NCI-H748 (cell line): Measurements from ENCODE around the gene CCT7.

Source experiments
- DNase-seq: peaks from one replicate; lab custom pipeline; 2025; ENCODE audit not compliant: unreplicated experiment; lab: John Stamatoyannopoulos, UW

The CCT7 gene

DNA sequence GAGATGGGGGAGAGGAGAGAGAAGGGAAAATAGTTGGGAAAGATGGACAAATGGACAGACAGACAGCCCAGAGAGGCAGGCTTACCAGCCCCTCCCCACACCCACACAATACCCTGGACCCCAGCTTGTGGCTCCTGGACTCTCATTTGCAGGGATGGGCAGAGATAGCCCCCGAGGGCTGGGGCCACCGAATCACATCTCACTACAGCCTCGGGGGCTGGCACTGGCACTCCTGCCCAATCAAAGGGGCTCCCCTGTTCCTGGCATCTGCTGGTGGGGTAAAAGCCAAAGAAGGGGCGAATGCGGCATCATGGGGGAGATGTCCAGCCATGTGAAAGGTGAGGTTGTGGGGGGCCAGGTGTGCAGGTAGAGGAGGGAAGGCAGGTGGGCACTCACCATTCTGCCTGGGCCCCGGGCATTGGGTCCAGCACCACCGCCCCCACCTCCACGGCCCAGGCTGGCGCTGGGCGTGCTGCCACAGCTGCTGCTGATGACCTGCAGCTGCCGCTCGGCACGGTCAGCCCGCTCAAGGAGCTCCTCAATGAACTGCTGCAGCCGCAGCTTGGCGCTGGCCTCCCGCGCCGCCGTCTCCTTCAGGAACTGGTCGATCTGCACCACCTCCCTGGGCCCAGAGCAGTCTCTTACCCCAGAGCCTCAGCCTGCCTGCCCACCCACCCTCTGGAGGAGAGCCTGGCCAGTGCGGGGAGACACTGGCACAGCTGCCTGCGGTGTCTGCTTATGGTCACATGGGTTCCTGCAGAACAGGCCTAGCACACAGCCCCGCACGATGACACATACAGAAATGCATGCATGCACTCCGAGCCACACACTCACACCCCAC is 32.2 kb downstream of the CCT7 start:
- DNase-seq = no peak

DNA sequence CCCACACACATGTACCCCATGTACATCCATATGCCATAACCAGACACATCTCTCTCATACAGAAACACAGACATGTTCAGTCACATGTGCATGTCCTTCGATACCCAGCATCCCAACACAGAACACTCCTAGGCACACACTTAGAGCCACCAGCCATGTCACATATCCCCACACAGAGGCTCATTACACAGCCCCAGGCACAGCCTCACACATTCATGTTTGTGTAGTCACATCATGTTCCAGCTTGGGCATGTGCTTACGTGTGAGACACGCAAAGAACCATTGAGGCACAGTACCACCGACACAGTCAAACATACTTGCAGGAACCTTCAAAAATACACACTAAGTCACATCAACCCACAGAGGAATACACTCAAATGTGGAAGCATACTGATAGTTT is 32.9 kb downstream of the CCT7 start:
- DNase-seq = no peak

DNA sequence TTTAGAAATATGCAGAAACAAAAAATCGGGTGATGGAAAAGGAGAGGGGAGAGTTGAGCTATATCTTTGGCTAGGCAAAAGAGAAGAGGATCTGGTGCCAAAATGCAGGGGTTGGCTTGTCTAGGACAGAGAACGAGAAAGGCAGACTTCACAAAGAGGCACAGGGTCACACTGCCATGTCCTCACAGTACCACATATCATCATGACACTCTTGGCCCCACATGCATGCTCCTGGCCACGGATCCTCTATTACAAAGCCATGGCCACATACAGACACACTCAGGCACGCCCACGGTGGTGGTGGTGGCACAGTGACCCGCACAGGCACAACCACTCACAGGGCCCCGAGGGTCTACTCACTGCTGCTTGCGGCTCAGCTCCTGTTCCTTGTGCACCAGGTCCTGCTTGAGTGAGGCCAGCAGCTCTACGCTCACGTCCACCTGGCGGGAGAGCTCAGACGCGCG is 34.3 kb downstream of the CCT7 start:
- no peak for DNase-seq

DNA sequence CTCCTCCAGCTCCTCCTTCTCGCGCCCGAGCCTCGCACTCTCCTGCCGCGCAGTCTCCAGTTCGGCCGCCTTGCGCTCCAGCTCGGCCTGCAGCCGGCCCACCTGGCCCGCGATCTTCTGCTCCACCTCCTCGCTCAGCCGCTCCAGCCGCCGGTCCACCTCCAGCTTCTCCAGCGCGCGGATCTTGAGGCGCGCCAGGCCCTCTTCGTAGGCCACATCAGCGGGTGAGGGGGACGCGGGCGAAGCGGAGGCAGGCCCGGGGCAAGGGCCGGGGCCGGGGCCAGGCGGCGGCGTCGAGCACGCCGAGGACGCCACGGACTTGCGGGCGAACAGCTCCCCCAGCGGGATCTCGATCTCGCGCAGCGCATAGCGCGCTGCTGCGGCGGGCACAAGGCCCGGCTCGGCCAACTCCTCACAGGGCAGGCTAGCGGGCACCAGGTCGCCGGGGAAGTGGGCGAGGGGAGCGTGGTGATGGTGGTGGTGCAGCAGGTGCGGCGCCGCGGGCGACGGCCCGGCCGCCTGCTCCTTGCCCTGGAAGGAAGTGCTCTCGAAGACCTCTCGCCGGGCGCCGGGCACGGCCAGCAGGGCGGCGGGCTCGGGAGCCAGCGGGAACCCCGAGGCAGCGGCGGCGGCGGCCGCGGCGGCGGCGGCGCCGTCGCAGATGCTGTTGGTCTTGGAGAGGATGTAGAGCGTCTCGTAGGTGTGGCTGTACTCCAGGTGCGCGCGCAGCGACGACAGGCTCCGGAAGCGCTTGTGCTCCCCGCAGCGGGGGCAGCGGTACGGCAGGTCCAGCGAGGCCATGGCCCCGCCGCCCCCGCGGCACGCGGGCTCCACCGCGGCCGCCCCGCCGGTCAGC is 35.0 kb downstream of the CCT7 start:
- peak; percentile 88 for DNase-seq

DNA sequence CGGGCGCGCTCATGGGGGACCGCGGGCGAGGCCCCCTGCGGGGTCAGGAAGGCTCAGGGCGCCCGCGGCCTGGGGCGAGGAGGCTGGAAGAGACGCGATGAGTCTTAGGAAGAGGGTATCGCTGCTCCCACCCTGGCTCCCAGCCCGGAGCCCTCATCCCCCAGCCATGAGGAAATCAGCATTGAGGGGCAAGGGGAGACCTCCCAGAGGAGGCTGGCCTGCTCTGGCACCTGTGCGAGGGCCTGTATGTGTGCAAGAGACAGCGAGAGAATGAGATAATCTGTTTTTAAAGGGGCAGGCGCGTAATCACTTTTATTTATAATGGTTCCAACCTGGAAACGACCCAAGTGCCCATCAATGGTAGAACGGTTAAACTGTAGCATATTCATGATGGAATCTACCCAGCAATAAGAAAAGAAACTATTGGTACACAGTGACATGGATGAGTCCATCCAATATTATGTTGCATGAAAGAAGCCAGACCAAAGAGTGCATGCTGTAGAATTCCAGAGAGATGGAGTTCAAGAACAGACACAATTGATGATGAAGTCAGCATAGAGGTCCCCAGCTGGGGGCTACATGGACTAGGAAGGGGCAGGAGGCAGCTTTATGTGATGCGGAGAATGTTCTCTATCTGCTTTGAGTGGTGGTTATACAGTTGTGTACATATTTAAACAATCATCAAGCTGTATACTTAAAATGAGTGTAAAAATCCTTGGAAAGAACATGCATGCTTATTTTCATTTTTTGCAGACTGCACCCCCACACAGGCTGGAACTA is 35.8 kb downstream of the CCT7 start:
- DNase-seq = peak; percentile 45

DNA sequence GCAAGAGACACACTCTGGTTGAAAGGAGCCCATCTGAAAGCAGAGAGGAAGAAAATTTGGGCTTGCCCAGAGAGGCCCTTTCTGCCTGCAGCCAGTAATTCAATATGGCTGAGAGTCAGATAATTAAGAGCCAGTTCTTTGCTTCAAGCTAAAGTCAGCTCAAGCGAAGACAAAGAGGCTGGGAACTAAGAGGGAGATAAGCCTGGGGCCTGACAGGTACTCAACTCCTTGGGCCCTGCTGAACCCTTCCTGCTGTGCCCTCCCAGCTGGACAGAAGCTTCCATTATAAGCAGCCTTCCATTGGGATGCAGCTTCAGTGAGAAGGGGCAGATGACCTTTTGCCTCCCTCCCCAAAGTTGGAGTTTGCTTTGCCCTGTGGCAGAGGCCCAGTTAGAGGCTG is 38.2 kb downstream of the CCT7 start:
- no peak for DNase-seq

DNA sequence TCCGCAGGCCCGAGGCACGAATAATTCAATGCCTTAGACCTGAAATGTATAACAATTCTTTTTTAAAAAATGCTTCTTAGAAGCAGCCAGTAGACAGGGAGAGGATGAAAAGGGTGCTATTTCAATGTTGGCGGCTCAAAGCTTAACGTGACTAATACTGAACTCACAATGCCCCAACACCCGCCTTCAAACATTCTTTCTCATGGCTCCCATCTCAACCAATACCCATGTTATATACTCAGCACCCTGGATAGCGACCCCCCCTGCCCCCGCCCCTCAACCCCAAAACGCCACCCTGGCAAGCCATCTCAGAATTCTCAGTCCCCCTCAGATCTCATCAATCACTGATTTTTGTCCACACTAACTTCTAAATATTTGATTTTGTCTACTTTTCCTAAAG is 45.7 kb downstream of the CCT7 start:
- no peak for DNase-seq

DNA sequence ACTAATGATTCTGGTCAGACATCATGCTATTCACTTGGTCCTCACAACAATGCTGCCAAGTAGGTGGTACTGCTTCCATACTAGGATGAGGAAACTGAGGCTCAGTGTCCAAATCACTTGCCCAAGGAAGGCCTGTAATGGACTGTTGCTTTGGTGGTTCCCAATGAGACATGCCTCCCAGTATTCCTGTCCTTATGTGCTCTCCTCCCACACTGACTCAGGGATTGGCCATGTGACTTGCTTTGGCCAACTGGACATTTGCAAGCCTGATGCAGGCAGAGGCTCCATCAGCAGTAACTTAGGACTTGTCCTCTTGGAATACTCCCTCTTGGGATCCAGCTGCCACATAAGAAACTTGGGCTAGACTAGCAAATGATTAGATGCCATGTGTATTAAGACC is 47.1 kb downstream of the CCT7 start:
- DNase-seq = no peak

DNA sequence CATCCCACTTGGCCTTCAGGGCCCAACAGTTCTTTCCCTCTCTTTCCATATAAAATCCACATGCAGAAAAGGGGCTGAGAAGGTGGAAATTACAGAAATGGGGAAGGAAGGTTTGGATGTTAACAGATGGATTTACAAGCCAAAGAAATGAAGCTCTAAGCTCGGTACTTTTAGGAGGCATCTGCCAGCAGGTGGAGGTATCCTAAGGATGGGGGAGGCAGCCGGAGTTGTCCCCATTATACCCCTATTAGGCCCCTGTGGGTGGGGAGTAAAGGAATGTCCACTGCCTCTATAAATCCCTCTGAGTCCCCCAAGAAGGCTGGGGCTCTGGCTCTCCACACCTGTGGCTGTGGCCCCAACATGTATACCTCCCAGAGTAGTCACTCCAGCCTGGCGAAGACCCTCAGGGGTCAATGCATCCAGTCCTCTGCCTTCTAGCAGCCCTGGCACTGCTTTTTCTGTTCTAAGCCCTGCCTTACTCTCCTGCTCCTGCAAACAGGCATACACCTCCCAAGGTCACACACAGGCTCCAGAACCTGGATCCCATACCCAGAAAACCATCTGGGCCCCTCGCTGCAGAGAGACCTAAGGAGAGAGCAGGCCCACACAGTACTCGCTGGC is 48.9 kb downstream of the CCT7 start:
- DNase-seq = no peak

DNA sequence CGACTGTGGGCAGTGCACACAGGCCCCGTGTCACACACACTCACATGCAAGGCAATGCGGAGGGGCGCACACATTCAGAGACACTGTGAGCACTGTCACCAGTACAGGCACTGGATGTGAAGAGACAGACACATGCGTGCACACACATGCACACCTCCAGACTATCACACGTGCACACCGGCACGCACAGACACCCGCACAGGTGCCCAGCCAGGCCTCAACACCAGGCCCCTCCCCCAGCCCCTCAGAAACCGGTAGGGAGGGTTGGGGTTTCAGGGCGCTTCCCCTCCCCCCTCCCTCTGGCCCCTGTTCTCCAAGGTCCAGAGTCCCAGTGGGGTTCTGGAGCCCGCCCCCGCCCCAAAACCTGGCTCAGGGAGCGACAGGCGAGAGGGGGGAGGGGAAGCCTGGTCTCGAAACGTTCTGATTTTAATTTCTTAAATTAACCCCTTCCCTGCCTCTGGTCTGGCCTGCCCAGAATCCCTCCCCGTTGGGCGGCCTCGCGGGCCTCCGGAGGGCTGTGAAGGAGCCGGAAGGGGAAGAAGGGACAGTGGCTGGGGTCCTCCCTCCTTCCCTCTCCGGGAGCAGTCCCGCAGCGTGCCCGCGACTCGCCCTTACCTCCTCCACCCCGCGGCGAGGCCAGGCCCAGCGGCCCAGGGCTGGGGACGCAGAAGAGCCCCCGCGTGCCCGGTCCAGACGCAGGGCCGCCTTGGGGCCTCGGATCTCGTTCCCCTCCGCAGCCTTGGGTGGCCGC is 49.6 kb downstream of the CCT7 start:
- DNase-seq = peak; percentile 50

DNA sequence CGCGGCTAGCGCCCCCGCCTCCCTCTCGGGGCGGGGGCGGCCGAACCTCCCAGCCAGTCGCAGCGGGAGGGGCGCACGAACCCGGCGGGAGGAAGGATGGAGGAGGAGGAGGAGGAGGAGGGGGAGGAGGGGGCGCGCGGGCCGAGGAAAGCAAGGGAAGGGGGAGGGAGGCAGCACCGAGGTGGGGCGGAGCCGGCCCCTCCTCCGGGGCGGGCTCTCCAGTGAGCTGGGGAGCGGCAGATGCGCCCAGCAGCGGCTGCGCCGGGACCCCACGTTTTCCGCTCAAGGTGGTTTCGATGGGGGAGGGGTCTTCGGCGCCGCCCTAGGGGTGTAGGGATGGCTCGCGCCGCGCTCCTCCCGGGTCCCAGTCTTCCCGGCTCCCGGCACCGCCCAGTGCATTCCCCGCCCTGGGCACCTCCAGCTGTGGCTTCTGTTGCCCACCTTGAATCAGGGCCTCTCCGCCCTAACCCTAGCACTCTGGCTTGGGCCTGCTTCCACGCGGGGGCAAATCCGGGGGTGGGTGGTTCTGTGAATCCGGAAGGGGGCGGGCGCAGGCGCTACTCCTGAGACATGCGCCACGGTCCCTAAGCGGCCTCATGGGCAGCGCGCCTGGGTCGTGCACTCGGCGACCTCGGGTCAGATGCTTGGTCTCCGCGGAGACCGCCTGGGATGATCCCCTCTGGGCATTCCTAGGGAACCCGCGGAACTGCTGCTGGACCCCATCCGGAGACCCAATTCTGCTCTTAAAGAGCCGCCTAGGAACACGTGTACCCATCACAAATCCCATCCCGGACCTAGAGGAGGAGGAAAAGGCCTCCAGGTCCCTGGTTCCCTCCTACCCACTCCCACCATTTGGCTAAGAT is 50.4 kb downstream of the CCT7 start, which contains the start of gene FBXO41:
TSS of gene FBXO41 (minus strand) at position 183 of the 863 bp plus-strand sequence. CDS start 14,848 bp downstream, outside the sequence.
- DNase-seq = peak; percentile 60

DNA sequence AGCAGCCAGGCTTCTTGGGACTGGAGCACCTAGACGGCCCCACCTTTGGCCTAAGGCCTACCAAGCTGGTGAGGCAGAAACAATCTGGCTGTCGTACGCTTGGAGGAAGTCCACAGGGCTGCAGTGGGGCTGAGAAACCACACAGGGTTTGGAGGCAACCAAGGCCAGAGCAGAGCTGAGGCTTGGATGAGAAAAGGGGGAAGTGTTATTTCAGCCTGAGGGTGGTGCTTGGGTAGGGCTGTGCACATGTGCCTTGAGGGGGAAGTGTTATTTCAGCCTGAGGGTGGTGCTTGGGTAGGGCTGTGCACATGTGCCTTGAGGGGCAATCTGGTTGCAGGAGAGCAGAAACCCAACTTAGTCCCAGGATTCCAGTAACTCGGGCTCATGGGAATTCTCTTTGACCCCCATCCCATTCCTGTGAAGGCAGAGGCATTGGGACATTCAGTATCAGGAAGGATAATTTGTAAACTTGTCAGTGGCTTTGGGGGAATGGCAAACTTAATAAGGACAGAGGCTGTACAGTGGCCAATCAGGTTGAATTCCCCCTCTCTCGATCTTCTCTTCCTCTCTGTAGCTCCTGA is 51.1 kb downstream of the CCT7 start:
- no peak for DNase-seq

DNA sequence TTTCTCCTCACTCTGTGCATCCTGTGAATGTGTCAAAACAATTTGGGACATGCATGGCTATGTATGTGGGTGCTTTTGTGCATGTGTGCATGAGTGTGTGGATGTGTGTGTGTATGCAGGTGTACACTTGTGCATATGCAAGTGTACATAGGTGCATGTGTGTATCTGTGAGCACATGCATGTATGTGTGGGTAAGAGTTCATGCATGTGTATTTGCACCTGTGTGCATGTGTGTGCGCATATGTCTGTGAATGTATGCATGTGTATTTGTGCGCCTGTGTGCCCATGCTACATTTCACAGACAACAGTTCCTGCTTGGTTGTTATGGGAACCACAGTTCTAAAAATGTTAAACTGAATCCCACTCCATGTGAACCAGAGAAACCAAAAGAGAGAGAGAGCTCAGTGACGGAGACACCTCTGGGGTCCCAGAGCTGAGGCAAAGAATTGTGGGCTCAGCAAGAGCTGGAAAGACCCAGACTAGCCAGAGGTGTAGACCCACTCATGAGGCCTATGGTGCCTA is 52.1 kb downstream of the CCT7 start:
- no peak for DNase-seq

DNA sequence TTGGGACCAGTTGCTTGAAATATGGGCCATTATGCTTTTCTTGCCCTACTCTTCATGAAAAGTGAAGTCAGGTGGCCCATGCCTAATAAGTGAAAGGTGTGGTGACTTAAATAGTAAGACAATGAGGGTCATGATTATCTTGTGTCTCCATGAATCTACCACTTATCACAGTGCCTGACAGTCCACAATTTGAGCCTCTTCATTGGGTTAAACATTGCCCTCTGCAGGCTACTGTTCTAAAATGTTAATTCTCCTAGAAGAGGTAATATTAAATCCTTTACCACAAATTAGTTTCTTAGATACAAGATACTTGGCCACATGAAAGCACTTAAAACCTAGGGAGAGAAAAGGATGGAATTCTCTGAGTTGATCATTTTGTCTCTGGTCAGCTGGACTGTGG is 55.2 kb downstream of the CCT7 start:
- DNase-seq = no peak

DNA sequence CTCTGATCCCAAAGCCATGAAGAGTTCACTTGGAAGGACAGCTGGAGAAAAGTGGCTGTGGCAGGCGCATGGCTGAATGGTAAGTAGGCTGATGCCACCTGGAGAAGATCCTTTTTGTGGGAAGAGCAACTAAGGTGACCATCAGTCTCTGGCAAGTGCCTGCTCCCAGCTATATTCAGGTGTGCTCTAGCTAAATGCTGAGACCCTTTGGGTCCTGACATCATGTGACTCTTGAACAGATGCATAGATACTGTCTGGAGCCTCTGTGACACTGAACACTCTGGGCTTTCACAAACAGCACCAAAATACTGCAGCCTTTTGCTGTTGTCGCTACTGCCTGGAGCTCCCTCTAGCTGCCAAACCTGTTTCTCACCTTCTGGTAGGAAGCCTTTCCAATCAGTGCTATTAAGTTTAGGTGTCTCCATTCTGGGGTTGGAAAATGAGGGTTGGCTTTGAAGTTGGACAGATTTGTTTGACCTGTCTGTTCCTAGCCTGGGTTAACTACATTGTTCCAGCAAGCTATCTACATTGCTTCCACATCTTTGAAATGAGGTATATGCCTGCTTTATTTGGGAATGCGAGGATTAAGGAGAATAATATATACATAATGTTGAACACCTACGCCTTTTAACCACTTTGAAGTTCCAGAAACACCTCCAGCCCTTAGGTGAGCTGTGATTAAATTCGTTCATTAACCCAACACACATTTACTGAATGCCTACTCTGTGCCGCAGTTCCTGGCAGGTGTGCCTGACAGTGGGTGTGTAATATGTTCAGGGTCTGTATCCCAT is 56.1 kb downstream of the CCT7 start:
- peak; percentile 79 for DNase-seq

DNA sequence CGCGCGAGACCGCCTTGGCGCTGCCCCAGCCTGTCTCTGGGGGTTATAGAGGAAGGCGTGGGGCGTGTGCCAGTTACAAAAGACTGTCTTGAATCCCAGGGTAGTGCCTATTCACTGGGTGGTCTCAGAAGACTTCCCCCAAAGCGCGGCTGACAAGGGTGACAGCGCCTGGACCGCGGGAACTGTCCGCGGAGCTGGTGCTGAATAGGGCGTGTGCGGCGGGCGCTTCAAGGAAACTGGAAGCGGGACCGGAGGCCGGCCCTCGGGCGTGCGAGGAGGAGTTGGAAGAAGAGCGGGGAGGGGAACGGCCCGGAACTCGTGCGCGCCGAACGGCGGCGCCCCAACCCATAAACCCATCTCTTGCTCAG is 57.0 kb downstream of the CCT7 start:
- peak; percentile 60 for DNase-seq

DNA sequence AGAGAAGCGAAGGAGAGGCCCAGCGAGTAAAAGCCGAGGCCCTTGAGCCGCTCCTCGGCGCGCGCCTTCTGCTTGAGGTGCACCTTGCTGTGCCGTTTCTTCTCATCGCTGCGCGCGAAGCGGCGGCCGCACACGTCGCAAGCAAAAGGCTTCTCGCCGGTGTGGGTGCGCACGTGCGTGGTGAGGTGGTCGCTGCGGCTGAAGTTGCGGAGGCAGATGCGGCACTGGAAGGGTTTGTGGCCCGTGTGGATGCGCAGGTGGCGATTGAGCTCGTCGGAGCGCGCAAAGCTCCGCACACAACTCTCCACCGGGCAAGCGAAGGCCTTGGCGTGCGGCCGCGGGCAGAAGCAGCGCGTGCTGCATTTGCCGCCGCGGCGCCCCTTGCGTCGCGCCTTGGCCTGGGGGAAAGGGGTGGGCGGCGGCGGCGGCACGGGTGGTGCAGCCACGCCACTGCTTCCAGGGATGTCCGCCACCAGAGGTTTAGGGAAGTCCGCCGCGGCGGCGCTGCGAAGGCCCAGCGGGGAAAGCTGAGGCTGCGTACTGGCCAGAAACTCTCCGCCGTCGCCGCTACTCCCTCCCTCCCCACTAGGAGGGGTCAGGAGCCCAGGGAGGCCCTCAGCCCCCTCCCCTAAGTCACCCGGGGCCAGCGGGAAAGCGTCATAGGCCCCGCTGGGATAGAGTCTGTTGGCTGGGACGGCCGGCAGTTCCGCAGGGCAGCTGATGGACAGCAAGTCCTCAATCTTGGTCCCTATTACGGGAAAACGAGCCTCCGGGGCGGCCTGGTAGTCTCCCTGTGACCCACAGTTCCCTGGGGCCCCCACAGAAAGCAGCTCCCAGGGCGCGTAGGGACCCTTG is 57.6 kb downstream of the CCT7 start:
- peak; percentile 71 for DNase-seq
